GM21381 (cell line): ENCODE measurements around the gene GRID2.

Experiments
- ATAC-seq: cut with Tn5 transposase; IDR thresholded peaks from one replicate; pipeline ENCODE4 v1.9.1; 2021; ENCODE audit warnings: mild to moderate bottlenecking, moderate library complexity; ENCODE audit not compliant: unreplicated experiment

GRID2 gene

DNA sequence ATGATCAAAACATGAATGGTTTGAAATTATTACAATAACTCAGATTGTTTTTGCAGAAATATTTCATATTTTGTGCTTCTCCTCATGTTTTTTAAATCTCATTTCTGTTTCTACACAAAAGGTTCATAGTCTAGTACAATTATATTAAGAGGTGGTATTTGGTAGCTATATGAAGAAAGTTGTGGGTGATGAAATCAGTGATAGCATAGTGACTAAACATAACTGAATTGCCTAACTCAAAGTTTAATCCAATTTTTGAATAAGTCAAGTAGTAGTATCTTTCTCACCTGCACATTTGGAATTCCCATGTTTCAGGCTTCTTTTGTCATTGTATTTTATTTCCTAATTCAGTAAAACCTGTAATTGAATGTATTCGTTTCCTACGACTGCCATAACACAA lies 648.7 kb downstream of the GRID2 start:
- no peak for ATAC-seq

DNA sequence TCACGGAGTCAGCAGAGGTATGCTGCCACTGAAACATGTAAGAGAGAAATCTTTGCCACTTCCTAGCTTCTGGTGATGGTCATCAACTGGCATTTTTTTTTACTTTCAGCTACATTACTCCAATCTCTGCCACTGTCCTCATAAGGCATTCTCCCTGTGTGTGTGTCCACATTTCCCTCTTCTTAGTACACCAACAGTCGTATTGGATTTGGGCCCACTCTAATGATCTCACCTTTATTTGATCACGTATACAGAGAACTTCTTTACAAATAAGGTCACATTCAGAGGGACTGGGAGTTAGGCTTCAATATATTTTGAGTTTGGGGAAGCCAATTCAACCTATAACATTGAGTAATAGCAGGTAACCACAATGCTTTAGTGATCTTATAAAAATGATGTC lies 649.1 kb downstream of the GRID2 start:
- ATAC-seq, result no peak

DNA sequence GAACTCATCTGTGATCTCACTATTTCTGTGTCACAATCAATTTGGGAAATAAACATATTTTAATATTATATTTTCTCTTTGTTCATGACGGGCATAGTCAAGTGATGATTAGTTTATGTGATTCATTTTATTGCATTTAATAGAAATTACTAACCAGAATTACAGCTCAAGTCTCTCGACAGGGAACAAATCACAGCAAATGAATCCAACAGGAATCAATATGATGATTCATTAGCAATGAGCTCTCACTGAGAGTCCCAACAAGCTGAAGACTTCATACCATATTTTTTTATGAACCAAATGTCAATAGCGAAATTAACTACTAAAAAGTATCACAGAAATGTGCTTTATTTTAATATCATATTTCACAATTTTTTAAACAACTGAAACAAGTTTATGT lies 649.7 kb downstream of the GRID2 start:
- no peak for ATAC-seq

DNA sequence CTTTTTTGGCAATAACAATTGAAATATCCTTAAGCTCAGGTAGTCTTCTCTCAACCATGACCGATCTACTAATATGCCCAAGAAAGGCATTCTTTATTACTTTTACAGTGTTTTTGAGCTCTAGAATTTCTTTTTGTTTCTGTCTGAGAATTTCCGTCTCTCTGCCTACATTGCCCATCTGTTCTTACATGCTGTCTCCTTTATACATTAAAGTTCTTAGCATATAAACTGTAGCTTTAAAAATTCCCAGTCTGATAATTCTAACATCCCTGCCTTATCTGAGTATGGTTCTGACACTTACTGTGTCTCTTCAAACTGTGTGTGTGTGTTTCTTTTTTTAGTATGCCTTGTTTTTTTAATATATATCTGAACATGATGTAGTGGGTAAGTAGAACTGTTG lies 658.1 kb downstream of the GRID2 start:
- no peak for ATAC-seq

DNA sequence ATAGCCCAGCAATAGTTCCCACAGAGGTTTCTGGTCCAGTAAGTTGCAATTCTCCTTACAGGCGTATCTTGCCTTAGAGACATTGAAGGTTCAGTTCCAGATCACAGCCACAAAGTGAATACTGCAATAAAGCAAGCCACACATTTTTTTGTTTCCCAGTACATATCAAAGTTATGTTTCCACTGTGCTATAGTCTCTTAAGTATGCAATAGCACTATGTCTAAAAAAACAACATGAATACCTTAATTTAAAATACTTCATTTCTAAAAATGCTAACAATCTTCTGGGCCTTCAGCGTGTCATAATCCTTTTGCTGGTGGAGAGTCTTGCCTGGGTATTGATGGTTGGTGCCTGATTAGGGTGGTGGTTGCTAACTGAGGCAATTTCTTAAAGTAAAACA lies 659.1 kb downstream of the GRID2 start:
- no peak for ATAC-seq

DNA sequence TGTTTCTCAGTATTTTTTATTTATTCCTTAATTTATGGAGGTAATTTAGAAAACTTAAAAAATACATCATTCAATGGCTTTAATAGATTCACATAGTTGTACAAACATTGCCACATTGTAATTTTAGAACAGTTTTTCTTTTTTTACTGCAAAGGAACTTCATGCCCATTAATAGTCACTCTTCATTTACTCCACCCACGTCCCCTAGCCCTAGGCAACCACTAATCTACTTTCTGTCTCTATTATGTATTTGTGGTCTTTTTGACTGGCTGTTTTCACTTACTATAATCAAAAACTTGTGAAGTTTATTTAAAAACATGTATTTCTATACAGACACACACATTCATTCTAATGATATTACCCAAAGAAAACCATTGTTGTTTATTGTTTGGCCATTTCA lies 664.8 kb downstream of the GRID2 start:
- ATAC-seq, result no peak

DNA sequence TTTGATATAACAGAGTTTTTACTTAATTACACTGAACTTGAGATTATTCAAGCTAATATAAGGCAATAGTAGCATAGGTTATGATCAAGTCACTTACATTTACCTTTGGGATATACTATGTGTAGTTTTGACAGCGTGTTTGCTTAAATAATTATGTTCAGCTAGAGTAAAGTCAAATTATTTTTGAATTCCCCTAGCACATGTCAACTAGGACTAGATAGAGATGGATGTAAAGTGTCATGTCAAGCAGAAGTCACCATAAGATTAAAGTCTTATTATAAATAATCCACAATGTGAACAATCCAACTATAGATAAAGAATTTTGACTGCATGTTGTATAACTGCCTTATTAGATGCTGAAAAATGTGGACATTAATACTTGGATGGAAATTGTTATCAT lies 665.2 kb downstream of the GRID2 start:
- no peak for ATAC-seq

DNA sequence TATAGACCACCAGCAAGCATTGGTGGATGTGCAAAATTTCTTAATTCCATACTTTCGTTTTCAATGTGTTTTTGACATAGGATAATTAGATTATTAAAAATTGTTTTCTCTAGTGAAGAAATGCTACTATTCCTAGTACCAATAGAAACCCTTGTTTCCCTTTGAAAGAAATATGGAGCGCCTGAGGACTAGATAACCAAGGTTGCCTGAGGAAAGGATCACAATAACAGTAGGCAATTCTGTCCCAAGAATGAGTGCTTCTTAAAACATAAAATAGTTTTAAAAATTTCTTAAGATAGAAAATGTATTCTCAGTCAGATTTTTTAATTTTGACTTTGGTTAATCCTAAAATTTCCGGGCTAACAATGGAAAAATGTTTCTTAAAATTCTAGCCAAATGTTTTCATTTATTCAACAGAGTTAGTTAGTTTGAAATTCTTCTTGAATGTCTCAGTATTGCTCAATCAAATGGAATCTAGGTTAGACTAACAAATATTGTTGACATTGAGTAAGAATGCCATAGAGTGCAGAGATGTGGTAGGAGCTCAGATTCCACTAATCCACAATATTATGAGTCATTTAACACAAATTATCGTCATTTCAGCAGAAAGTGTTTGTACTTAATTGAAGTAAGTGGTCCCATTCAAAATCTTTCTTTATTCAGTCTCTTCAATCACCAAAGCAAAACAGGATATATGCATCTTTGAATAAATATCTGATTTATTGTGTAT lies 666.0 kb downstream of the GRID2 start:
- ATAC-seq, result no peak

DNA sequence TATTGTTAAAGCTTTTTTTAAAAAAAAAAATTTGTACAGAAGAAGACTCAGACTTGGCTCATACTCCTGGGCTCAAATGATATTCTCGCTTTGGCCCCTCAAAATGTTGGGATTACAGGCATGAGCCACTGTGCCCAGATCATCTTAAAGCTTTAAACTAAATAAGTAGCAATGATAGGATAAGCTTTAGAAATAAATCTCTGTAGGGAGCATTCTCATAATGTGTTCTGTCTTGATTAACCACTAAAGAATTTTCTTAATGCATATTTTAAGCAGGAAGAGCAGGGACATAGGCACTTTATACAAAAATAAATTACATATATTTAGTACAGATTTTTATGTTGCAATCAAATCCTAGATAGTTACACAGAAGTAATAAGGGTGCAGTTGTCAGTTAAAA lies 667.2 kb downstream of the GRID2 start:
- ATAC-seq, result no peak

DNA sequence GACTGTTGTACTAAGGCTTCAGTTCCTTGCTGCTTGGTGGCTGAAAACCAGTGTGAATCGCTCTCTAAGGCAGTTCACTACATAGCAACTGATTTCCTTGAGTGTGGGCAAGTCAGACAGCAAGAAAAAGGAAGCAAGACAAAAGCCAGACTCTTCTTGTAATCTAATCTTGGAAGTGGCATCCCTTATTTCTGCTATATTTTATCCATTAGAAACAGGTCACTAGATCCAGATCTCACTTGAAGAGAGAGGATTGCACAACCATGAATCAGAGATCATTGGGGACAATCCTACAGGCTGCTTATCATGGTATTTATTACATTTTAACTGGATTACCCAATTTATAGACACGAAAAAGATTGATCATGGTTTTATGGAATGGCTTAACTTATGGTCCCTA lies 684.5 kb downstream of the GRID2 start:
- no peak for ATAC-seq

DNA sequence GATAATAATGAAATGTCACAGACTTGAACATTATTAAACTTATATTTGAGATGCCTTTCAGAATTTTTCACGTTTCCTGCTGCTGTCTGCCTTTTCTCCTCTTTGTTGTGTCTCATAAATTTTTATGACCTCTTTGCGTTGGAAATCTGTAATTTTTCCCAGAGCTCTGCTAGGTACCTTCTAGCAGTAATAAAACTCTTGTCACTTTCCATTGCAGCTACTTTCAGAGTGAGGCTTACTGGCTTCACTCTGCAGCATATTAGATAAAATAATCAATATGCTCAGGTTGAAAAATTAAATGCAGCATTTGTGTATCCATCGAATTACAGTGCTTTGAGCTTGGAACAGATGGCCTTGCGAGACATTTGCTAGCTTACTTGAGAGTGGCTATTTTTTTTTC lies 689.0 kb downstream of the GRID2 start:
- ATAC-seq, result no peak

DNA sequence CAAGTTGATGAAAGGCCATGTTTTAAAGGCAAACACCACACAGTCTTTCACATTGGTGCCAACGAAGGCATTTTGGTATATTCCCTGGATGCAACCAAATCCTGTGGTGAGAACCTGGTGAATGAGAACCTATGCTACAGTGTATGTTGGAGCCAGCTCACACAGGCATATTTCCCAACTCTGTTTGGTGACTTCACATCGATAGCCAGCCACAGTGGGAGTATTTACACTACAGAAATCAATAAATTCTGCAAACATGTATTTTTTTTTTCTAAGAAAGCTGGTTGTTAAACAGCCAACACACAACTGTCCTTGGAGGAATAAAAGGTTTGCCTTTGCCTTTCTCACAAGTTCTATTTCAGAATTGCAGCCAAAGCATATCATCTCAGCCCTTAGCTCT lies 691.0 kb downstream of the GRID2 start:
- no peak for ATAC-seq

DNA sequence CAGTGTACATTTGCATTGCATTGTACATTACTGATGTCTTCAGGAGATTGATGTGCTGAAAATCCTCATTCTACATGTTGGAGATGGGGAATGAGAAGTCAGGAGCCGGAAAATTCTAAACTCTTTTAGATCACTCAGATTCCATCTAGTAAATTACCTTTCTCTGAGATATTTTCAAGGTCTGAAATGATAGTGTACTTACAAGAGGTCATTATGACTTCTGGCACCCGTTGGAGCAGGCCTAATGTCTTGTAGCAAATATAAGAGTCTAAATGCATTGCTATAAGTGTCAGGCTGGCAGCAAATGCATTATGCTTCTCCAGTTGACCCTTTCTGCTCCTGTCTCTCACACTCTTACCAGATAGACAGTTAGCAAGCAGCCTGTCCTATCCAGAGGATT lies 692.8 kb downstream of the GRID2 start:
- ATAC-seq, result no peak

DNA sequence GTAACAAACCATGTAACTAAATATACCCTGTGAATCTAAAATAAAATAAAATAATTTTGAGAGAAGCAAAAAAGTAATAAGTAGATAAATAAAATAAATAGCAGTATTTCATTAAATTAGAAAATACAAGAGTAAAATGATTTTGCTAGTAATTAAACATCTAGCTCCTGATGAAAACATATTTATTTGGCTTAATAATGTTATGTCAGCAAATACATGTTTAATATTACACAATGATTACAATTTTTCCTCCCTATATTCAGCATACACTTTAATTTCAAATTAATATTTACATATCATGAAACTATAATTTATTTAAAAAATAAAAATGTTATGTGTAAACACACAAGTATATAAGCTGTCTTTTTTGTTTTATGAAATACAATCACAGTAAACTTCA lies 697.1 kb downstream of the GRID2 start:
- ATAC-seq, result no peak

DNA sequence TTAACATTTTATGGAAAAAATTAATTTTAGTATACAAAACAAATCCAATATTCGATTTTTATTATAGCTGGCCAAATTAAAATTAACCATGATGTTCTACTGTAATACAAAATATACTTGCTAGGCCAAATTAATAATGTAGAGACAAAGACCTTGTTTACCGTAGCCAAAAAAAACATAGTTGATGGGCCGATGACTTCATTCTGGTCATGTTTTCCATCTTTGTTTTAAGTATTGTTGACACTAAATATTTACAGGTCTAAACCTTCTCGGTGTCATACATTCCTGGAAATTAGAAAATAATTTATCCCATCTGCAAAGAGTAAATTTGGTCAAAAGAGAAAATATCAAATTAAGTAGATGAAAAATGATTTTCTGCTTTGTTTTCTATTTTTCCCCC lies 698.5 kb downstream of the GRID2 start:
- ATAC-seq, result no peak

DNA sequence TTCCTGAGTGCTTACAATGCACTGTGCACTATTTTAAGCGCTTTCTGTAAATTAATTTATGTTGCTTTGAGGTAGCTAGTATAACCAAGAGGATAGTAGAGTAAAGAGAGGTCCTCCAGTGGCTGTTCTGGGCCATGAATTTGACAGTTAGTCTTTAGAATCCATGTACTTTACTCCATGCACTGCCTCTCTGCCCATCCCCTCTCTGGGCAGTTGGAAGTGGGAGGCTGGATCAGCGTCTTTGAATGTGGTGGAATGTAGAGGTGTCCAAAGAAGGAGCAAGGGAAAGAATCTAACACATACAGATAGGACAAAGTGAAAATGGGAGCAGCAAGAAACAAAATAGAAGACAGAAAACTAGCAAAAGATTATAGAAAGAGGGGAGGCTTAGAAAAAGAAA lies 712.6 kb downstream of the GRID2 start:
- ATAC-seq, result no peak

DNA sequence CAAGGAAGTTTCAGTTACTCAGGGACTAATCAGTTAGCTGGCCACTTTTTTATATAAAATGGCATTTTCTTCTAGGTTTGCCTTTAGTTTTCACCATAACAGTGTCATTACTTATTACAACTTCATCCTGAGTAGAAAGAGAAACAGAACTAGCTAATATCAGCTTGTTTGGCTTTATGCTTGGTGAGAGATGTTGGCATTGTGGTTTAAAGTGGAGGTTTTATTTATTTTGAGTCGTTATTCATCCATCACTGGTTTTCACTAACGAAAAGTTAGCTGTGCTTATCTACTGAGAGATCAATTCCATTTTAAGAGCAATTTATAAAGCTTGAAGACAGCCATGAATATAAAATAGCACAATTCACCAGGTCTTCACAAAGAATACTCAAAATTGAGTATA lies 714.5 kb downstream of the GRID2 start:
- no peak for ATAC-seq

DNA sequence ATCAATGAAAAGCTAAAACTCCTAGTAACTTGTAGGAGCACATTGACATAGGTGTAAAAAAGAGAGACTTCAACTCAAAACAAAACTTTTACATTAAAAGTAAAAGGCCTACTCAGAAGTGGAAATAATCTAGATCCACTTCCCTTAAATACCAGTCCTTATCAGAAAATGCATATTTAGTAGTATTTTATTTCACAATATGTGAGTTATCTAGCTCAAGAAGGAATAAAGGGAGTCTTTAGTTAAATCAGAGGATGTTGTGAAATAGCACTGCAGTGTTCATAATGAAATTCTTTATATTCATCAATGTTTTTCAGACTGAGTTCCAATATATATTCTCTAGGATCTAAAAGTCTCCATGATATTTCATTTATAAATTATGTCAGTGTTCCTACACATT lies 715.0 kb downstream of the GRID2 start:
- ATAC-seq, result no peak

DNA sequence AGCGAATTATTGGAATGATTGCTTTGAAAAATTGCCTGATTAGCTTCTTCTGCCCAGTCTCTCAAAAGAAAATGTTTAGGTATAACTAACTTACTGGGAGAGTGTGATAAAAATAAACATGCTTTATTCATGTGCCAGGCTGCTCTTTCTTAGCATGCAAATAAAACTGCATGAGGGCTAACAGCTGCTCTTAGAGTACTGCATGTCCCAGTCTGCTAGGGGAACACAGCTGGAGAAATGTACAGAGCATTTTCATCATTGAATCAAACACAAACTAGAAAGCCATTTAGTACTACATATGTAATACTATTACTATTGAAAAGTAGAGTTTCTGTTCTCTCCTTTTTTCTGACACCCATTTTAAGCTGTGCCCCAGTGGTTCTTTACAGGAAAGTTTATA lies 726.0 kb downstream of the GRID2 start:
- ATAC-seq, result no peak

DNA sequence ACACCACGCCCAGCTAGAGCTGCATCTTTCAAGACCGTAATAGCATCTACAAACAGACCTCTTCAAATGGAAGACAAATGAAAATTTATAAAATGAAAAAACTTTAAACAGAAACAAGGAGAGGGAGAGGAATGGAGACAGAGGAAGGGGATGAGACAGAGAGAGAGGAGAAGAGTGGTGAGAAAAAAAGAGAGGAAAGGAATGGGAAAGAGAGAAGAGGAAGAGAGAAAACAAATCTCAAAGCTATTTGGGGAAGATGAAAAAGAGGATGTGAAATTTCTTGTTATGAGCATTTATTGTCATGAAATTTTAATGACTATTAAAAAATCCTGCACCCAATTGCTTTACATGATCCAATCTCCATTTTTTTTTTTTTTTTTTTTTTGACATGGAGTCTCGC lies 726.9 kb downstream of the GRID2 start:
- no peak for ATAC-seq

DNA sequence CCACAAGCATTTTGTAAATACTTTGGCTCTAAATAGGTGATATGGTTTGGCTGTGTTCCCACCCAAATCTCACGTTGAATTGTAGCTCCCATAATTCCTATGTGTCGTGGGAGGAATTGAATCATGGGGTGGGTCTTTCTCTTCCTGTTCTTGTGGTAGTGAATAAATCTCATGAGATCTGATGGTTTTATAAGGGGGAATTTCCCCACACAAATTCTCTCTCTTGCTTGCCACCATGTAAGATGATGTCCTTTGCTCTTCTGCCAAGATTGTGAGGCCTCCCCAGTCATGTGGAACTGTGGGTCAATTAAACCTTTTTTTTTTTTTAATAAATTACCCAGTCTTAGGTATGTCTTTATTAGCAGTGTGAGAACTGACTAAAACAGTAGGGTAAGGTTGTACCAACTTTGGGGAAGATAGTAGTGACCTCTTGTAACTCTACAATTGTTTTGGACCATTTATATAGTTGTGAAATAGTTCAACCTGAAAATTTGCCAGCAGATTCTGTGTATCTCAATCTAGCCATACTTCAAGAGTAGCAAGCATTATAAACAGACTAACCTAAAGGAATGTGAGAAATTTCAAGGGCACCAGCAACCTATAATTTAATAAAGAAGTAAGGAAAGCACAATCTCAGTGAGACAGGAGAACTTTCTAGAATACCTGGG lies 727.8 kb downstream of the GRID2 start:
- no peak for ATAC-seq

DNA sequence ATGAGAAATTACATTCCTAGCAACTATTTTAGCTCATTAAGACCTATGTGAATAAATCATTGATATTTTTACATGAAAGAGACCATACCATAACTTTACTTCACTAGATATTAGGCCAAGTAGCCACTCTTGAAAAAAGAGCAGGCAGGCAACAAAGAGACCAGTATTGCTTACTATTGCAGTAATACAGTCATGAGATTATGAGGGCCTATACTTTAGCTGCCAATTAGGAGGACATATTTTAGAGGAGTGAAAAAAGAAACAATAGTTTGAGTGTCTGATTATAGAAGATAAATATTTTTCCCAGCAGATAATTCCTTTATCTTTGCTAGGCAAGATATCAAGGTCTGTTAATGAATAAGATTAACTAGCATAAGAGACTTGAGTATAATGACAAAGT lies 739.0 kb downstream of the GRID2 start:
- no peak for ATAC-seq

DNA sequence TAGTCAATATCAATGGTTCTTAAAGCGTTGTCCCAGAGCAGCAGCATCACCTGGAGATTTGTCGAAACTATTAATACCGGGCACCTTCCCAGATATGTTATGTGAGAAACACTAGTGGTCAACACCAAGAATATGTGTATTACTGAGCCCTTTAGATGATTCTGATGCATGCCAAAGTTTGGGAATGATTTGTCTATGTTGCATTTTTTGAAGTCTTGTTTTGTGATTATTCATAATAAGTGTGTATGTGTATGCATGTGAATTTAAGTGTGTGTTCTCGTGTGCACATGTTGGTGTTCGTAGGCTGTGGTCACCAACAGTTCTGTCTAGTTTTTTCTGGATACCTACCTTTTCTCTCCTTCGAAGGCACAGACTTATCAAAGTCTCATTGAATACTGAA lies 749.4 kb downstream of the GRID2 start:
- ATAC-seq, result no peak
